Peyer's patch (tissue), 4 donors: ENCODE results near the gene MOB4.

Experiments used
- CTCF ChIP-seq, 6 experiments: fragments of 450-650 bp in 4 of 6; fragments of 200-600 bp in 2 of 6; sonication (generic) in 1 of 6; IDR thresholded peaks; one replicate each; pipeline ENCODE4 v1.5.1; 2017 to 2019; ENCODE audit warnings: antibody characterized with exemption in 6 of 6, mild to moderate bottlenecking in 3 of 6, moderate library complexity in 1 of 6
- POLR2A ChIP-seq, 2 donors: fragments of 450-650 bp; IDR thresholded peaks; one replicate each; pipeline ENCODE4 v1.5.1; 2017; ENCODE audit warnings: antibody characterized with exemption in 2 of 2, mild to moderate bottlenecking in 2 of 2, moderate library complexity in 2 of 2

DNA sequence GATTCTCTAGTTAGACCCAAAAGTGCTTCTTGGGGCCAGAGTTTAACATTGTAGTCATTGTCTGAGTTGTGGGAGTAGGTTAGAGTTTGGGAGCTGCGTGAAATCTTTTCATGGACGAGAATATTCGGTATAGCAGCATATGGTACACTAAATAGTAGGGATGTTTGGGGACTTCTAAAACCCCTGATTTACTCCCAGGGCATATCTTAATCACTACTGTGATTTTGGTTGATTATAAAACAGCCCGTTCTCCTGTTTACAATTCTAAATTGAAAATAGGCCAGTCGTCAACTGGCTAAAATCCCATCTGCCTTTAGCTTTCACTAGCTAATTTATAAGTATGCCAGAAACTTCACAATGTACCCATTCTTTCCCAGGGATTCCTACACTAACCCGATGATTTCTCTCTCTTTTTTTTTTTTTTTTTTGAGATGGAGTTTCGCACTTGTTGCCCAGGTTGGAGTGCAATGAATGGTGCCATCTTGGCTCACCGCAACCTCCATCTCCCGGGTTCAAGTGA is 44.3 kb downstream of the MOB4 start:
- TF ChIP-seq CTCF (IDR thresholded peaks at IDR 0.05) (no peak), POLR2A (IDR thresholded peaks at IDR 0.05) (no peak)
